ENCODE results near the gene POU4F3.

DNA sequence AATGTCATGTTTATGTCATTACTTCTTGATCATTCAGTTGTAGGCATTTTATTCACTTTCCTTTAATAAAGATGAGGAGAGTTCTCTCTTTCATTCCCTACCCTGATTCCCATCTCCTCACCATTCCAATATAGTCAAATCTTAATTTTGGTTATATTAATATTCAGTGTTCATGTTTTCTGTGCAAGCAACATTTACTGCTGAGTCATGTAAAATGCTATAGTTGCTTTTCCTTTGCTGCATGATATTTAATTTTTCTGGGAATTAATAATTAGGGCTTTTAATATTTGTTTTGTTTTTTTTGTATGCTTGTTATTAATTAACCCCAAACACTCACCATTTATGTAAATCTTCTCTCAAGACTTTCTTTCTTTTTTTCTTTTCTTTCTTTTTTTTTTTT is 18.5 kb downstream of the POU4F3 start:
- TF ChIP-seq ARNT (IDR thresholded peaks at IDR 0.05) (no peak), SUZ12 (IDR thresholded peaks at IDR 0.05) (no peak), SP1 (IDR thresholded peaks at IDR 0.05) (no peak), BHLHE40 (IDR thresholded peaks at IDR 0.05; ENCODE audit: borderline replicate concordance) (no peak), L3MBTL2 (conservative IDR thresholded peaks at IDR 0.05) (no peak), FOXM1 (IDR thresholded peaks at IDR 0.05; ENCODE audit: borderline replicate concordance) (no peak)
- TF ChIP-seq, protein P1, sequence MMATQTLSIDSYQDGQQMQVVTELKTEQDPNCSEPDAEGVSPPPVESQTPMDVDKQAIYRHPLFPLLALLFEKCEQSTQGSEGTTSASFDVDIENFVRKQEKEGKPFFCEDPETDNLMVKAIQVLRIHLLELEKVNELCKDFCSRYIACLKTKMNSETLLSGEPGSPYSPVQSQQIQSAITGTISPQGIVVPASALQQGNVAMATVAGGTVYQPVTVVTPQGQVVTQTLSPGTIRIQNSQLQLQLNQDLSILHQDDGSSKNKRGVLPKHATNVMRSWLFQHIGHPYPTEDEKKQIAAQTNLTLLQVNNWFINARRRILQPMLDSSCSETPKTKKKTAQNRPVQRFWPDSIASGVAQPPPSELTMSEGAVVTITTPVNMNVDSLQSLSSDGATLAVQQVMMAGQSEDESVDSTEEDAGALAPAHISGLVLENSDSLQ (IDR thresholded peaks at IDR 0.05), result no peak

Data from HEK293T (cell line).